Activated CD4-positive, alpha-beta memory T cell treated with anti-CD3 and anti-CD28 coated beads, Interleukin-2, amount 10 ng/mL, durations not matched to agents 7 days and 5 days (primary cell): Measurements from ENCODE around the gene OR2C3. TPM values are rescaled to one million over a fixed set of nuclear protein-coding genes. Genes with fewer than 3 reads are reported as not detected.

Experiments used
- CTCF ChIA-PET: fragments of 350-600 bp; sonication (Branson Sonifier 250); formaldehyde crosslinking; loops from one replicate; lab custom pipeline; 2021; ENCODE audit warnings: antibody characterized with exemption, inconsistent platforms; lab: Charles Lee
- POLR2A ChIA-PET: fragments of 350-600 bp; sonication (Branson Sonifier 250); formaldehyde crosslinking; loops from one replicate; lab custom pipeline; 2021; ENCODE audit warnings: antibody characterized with exemption; lab: Charles Lee
- DNase-seq: peaks from one replicate; pipeline ENCODE4 v3.0.0-alpha.2; 2020
- H3K27ac Mint-ChIP-seq: one replicate; pipeline ENCODE4 v1.8.0; 2021; ENCODE audit warnings: mild to moderate bottlenecking, mixed read lengths
- H3K27me3 Mint-ChIP-seq: one replicate; pipeline ENCODE4 v1.8.0; 2021; ENCODE audit warnings: mixed read lengths
- H3K36me3 Mint-ChIP-seq: one replicate; pipeline ENCODE4 v1.8.0; 2021; ENCODE audit warnings: low read depth, mixed read lengths
- H3K4me1 Mint-ChIP-seq: one replicate; pipeline ENCODE4 v1.8.0; 2021; ENCODE audit warnings: mixed read lengths
- H3K4me3 Mint-ChIP-seq: one replicate; pipeline ENCODE4 v1.8.0; 2021; ENCODE audit warnings: mild to moderate bottlenecking, mixed read lengths
- H3K9me3 Mint-ChIP-seq: one replicate; pipeline ENCODE4 v1.8.0; 2021; ENCODE audit warnings: mixed read lengths
- total RNA-seq, 2 experiments: library from RNA; stranded (reverse); gene quantifications; one replicate each; pipeline ENCODE4 v1.2.3, GENCODE V29; 2021

OR2C3 gene
- not detected for total RNA-seq

- Mint-ChIP-seq H3K4me3 (no peak within 1 kb of the TSS), H3K27ac (no peak within 1 kb of the TSS), H3K27me3 (peaks cover 6% of the 10 kb centered on the region), H3K4me1 (no peaks in the 10 kb centered on the region), H3K36me3 (no peaks in the 10 kb centered on the region), H3K9me3 (no peaks in the 10 kb centered on the region)
- ChIA-PET POLR2A (no interaction called here), CTCF (no interaction called here)
- DNase-seq = no peak
Observed at GRCh38 chr1:247536340-247536739, at the start of gene OR2C3. TSS of gene OR2C3 (minus strand) at chr1:247536440. CDS start at chr1:247532511, 3,929 bp downstream.

DNA sequence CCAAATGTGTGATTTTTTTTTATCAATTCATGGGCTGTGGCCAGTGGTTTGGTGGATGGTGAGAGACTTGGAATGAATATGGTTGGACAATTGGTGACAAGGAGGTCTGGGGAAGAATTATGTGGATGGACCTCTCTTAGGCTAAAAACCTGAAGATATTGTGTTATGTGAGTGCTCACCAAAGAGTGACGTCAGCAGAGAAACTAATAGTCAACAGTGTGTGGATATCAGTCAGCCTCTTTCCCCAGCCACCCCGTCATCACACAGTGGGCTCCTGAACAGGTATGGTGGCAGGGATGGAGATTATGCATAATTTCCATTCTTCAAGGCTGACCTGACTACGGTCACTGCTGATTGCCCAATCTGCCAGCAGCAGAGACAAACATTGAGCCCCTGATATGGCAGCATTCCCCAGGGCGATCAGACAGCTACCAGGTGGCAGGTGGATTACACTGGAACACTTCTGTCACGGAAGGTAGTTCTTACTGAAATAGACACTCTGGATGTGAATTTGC, 42.8 kb upstream of the OR2C3 start:
- no peak for DNase-seq
- Mint-ChIP-seq H3K27me3 (no peaks in the 10 kb centered on the region), H3K36me3 (no peaks in the 10 kb centered on the region), H3K27ac (no peak overlapping the region), H3K4me3 (no peak overlapping the region), H3K9me3 (no peaks in the 10 kb centered on the region), H3K4me1 (no peaks in the 10 kb centered on the region)
- ChIA-PET POLR2A (no interaction called here), CTCF (interaction anchor here (1.2 kb wide), 1 partner anchor 189 kb away, joined by 4 read pairs; no protein-coding TSS in a partner anchor)

DNA sequence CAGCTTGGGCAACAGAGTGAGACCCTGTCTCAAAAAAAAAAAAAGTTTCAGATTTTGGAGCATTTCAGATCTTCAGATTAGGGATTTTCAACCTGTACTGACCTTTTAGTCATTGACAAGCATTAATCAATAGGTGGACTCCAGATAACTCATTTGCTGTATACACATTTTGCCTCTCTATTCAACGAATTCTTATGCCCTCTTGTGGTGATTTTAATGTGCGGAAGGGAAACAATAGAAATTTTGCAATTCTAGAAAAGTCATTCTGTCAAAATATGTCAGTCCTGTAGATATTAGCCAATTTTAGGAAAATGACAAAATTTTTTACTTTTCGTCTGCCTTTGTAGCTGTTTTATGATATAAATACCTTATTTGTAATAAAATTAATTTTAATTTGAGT, 40.3 kb upstream of the OR2C3 start:
- H3K4me3 Mint-ChIP-seq = no peak overlapping the region
- no peaks in the 10 kb centered on the region for H3K27me3 Mint-ChIP-seq
- H3K9me3 Mint-ChIP-seq = no peaks in the 10 kb centered on the region
- ChIA-PET CTCF (interaction anchor here (1.5 kb wide), 1 partner anchor 186 kb away, joined by 4 read pairs; no protein-coding TSS in a partner anchor), POLR2A (no interaction called here)
- H3K36me3 Mint-ChIP-seq = no peaks in the 10 kb centered on the region
- no peak for DNase-seq
- H3K27ac Mint-ChIP-seq = no peak overlapping the region
- no peaks in the 10 kb centered on the region for H3K4me1 Mint-ChIP-seq

GRCh38 chr1:247574664-247575063, 38.4 kb upstream of the OR2C3 start:
- no peaks in the 10 kb centered on the region for H3K27me3 Mint-ChIP-seq
- no peak overlapping the region for H3K27ac Mint-ChIP-seq
- peaks cover 3% of the 10 kb centered on the region for H3K9me3 Mint-ChIP-seq
- no peaks in the 10 kb centered on the region for H3K4me1 Mint-ChIP-seq
- no peak overlapping the region for H3K4me3 Mint-ChIP-seq
- ChIA-PET CTCF (interaction anchor here (0.8 kb wide), 1 partner anchor 24 kb away, joined by 3 read pairs; no protein-coding TSS in a partner anchor), POLR2A (no interaction called here)
- H3K36me3 Mint-ChIP-seq = no peaks in the 10 kb centered on the region
- no peak for DNase-seq

- ChIA-PET POLR2A (no interaction called here), CTCF (interaction anchor here (0.8 kb wide), 1 partner anchor 24 kb away, joined by 3 read pairs; no protein-coding TSS in a partner anchor)
- H3K27me3 Mint-ChIP-seq = no peaks in the 10 kb centered on the region
- H3K27ac Mint-ChIP-seq = no peak overlapping the region
- H3K4me1 Mint-ChIP-seq = no peaks in the 10 kb centered on the region
- no peak overlapping the region for H3K4me3 Mint-ChIP-seq
- H3K36me3 Mint-ChIP-seq = no peaks in the 10 kb centered on the region
- no peak for DNase-seq
- H3K9me3 Mint-ChIP-seq = peaks cover 3% of the 10 kb centered on the region
Observed at GRCh38 chr1:247574236-247574635, 38.0 kb upstream of the OR2C3 start.

DNA sequence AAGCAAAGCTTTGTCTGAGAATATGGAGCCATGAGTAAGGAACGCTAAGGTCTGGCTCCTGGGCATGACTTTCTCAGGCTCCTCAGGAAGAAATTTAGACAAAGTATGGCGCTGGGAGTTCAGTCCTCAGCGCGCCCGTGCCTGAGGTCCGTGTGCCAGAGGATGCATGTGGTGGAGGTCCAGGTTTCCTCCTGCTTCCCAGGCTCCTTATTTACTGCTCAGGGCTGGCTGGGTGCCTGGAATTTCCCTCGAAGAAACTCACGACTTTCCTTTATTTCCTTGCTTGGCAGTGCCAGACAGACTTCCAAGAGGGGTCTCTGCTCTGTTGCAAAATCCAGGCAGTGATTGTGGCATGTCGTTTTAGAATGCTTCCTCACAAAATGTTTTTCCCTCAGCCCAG, 26.0 kb upstream of the OR2C3 start:
- H3K4me1 Mint-ChIP-seq = no peaks in the 10 kb centered on the region
- H3K27ac Mint-ChIP-seq = no peak overlapping the region
- ChIA-PET POLR2A (interaction anchor here (0.8 kb wide), 1 partner anchor 17 kb away, joined by 3 read pairs; no protein-coding TSS in a partner anchor), CTCF (no interaction called here)
- no peaks in the 10 kb centered on the region for H3K36me3 Mint-ChIP-seq
- H3K9me3 Mint-ChIP-seq = no peaks in the 10 kb centered on the region
- H3K27me3 Mint-ChIP-seq = no peaks in the 10 kb centered on the region
- DNase-seq = no peak
- H3K4me3 Mint-ChIP-seq = no peak overlapping the region

DNA sequence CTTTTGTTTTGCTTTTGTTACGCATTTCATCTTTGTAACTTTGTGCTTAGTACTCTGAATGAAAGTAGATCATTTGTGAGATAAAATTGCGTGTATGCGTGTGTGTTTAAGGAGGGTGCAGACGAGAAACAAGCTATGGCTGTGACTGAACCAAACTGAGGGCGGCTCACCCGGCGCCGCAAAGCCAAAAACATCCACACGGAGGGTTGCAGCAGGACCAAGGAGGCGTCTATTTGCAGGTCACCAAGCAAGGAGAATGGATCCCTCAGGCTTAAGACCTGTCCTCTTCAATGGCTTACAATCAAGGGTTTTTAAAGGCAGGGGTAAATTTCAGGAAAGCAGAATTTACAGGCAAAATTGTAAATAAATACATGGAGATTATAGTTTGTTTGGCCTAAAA, 25.5 kb upstream of the OR2C3 start:
- POLR2A ChIA-PET = interaction anchor here (0.8 kb wide), 1 partner anchor 17 kb away, joined by 3 read pairs; no protein-coding TSS in a partner anchor

DNA sequence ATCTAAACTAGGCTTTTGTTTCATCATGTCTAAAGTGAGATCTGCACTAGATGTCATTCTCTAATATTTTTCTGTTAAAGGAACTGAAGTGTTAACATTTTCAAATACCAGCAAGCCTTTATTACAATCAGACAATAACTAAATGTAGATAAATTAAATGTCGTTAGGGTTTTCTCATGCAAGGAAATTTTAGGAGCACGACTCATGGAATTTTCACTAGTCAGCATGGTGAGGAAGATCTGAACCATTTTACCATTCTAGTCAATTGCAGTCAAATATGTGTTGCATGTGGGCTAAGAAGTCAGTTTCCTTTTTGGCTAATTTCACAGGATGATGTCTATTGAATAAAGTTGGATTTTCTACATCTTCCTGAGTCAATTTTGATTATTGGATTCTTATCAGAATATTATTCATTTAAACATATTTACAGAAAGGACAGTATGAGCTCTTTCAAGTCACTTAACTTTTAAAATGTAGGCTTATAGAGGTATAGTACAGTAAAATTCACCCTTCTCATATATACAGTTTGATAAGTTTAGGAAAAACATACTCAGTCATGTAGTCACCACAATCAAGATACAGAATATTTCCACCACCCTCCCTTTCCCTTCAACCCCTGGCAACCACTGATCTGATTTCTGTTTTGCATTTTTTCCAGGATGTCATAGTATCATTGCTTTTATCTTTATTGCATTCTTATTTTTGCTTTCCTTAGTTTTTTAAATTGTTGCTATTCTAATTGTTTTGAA, 21.9 kb upstream of the OR2C3 start:
- CTCF ChIA-PET = no interaction called here
- H3K27ac Mint-ChIP-seq = no peak overlapping the region

More for the DNA sequence above, 25.5 kb upstream of the OR2C3 start:
- H3K4me3 Mint-ChIP-seq = no peak overlapping the region
- H3K27me3 Mint-ChIP-seq = no peaks in the 10 kb centered on the region
- CTCF ChIA-PET = no interaction called here
- DNase-seq = no peak
- H3K4me1 Mint-ChIP-seq = no peaks in the 10 kb centered on the region
- no peak overlapping the region for H3K27ac Mint-ChIP-seq
- no peaks in the 10 kb centered on the region for H3K9me3 Mint-ChIP-seq
- no peaks in the 10 kb centered on the region for H3K36me3 Mint-ChIP-seq

GRCh38 chr1:247552231-247552630, 16.0 kb upstream of the OR2C3 start:
- no peak for DNase-seq
- Mint-ChIP-seq H3K4me3 (no peak overlapping the region), H3K27me3 (peaks cover 3% of the 10 kb centered on the region), H3K9me3 (no peaks in the 10 kb centered on the region), H3K4me1 (no peaks in the 10 kb centered on the region), H3K27ac (no peak overlapping the region), H3K36me3 (no peaks in the 10 kb centered on the region)
- CTCF ChIA-PET = no interaction called here
- POLR2A ChIA-PET = no interaction called here

More for the DNA sequence above, 21.9 kb upstream of the OR2C3 start:
- POLR2A ChIA-PET = no interaction called here
- Mint-ChIP-seq H3K4me3 (no peak overlapping the region), H3K4me1 (no peaks in the 10 kb centered on the region), H3K9me3 (no peaks in the 10 kb centered on the region), H3K36me3 (no peaks in the 10 kb centered on the region), H3K27me3 (no peaks in the 10 kb centered on the region)
- no peak for DNase-seq

- Mint-ChIP-seq H3K27ac (no peak overlapping the region), H3K36me3 (no peaks in the 10 kb centered on the region), H3K4me1 (no peaks in the 10 kb centered on the region), H3K9me3 (no peaks in the 10 kb centered on the region), H3K27me3 (peaks cover 3% of the 10 kb centered on the region), H3K4me3 (no peak overlapping the region)
- no peak for DNase-seq
- ChIA-PET POLR2A (no interaction called here), CTCF (no interaction called here)
Observed at GRCh38 chr1:247551721-247552120, 15.5 kb upstream of the OR2C3 start.

DNA sequence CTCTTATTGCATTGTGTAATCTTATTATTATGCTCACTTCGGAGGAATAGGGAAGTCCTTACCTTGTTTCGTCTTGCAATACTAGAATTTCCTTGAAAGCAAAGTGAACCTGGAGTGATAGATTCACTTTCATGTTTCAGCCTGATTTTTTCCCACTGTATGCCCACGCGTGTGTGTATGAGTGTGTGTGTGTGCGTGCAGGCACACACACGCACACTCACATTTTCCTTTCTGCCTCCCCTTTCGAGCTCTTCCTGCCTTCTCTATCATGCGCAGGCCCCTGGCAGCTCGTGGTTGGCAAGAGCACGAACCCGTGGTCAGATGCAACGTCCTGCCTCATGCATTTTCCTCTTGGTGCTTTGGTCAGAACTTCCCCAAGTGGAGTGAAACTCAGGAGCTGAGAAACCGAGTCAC, 12.5 kb upstream of the OR2C3 start, which contains the start of gene GCSAML:
GCSAML (plus strand) TSS at position 366 of the 414 bp plus-strand sequence. CDS start 58 bp downstream, outside the sequence.
- no peak for DNase-seq
- no peaks in the 10 kb centered on the region for H3K9me3 Mint-ChIP-seq
- ChIA-PET CTCF (no interaction called here), POLR2A (no interaction called here)
- no peak within 1 kb of the TSS for H3K4me3 Mint-ChIP-seq
- H3K27me3 Mint-ChIP-seq = peaks cover 5% of the 10 kb centered on the region
- H3K36me3 Mint-ChIP-seq = no peaks in the 10 kb centered on the region
- H3K27ac Mint-ChIP-seq = no peak within 1 kb of the TSS
- H3K4me1 Mint-ChIP-seq = no peaks in the 10 kb centered on the region

- CTCF ChIA-PET = no interaction called here
- H3K27ac Mint-ChIP-seq = no peak overlapping the region
- DNase-seq = no peak
- H3K9me3 Mint-ChIP-seq = no peaks in the 10 kb centered on the region
- H3K36me3 Mint-ChIP-seq = no peaks in the 10 kb centered on the region
- H3K27me3 Mint-ChIP-seq = peaks cover 5% of the 10 kb centered on the region
- POLR2A ChIA-PET = no interaction called here
- H3K4me1 Mint-ChIP-seq = no peaks in the 10 kb centered on the region
- no peak overlapping the region for H3K4me3 Mint-ChIP-seq
Observed at GRCh38 chr1:247548092-247548491, 11.9 kb upstream of the OR2C3 start.

- H3K27me3 Mint-ChIP-seq = peaks cover 7% of the 10 kb centered on the region
- ChIA-PET CTCF (no interaction called here), POLR2A (no interaction called here)
- H3K4me3 Mint-ChIP-seq = no peak overlapping the region
- no peak overlapping the region for H3K27ac Mint-ChIP-seq
- H3K36me3 Mint-ChIP-seq = no peaks in the 10 kb centered on the region
- H3K9me3 Mint-ChIP-seq = no peaks in the 10 kb centered on the region
- no peak for DNase-seq
- H3K4me1 Mint-ChIP-seq = no peaks in the 10 kb centered on the region
Observed at GRCh38 chr1:247542811-247543210, 6.6 kb upstream of the OR2C3 start.
